ENCODE measurements around the gene SEZ6. TPM values are rescaled to one million over a fixed set of nuclear protein-coding genes. Genes with fewer than 3 reads are reported as not detected.

SEZ6 gene
- total RNA-seq, 1 donor from 2014 or later = not detected

- FAIRE-seq (no peak), DNase-seq (ENCODE audit: low read depth) (no peak)
- Histone ChIP-seq H3K4me3 (ENCODE audit: low read depth, low read length) (no peak overlapping the region), H3K27me3 (ENCODE audit: control insufficient read depth, insufficient read depth, low read length) (no peaks in the 10 kb centered on the region), H3K36me3 (ENCODE audit: control insufficient read depth, insufficient read depth, low read length) (peaks cover 13% of the 10 kb centered on the region)
- TF ChIP-seq, protein P1, sequence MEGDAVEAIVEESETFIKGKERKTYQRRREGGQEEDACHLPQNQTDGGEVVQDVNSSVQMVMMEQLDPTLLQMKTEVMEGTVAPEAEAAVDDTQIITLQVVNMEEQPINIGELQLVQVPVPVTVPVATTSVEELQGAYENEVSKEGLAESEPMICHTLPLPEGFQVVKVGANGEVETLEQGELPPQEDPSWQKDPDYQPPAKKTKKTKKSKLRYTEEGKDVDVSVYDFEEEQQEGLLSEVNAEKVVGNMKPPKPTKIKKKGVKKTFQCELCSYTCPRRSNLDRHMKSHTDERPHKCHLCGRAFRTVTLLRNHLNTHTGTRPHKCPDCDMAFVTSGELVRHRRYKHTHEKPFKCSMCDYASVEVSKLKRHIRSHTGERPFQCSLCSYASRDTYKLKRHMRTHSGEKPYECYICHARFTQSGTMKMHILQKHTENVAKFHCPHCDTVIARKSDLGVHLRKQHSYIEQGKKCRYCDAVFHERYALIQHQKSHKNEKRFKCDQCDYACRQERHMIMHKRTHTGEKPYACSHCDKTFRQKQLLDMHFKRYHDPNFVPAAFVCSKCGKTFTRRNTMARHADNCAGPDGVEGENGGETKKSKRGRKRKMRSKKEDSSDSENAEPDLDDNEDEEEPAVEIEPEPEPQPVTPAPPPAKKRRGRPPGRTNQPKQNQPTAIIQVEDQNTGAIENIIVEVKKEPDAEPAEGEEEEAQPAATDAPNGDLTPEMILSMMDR (IDR thresholded peaks at IDR 0.05; ENCODE audit: insufficient read depth, low read length, severe bottlenecking) = no peak
These were observed 79.0 kb downstream of the SEZ6 start for GRCh38 chr17:28926786-28927185.

DNA sequence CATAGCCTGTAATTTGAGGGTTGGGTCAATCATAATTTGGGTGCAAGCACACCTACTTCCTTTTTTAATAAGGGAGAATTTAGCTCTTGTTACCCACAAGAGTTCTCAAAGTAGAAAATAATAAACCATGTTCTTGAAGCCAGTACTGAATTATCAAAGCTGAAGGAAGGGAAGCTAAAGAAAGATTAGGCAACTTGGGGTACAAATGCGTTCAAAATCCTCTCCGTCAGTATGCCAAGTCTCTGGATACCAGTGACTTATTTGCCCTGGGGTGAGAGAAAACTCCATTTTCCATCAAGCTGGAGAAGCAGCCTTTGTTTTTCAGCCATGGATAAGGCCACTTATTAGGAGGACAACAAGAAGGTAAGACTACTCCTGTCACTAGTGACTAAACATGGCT is 79.5 kb downstream of the SEZ6 start:
- H3K4me3 ChIP-seq (ENCODE audit: low read depth, low read length) = no peak overlapping the region
- TF ChIP-seq, protein P1 (IDR thresholded peaks at IDR 0.05; ENCODE audit: insufficient read depth, low read length, severe bottlenecking) = no peak
- no peaks in the 10 kb centered on the region for H3K27me3 ChIP-seq (ENCODE audit: control insufficient read depth, insufficient read depth, low read length)
- FAIRE-seq (no peak), DNase-seq (ENCODE audit: low read depth) (no peak)
- peaks cover 17% of the 10 kb centered on the region for H3K36me3 ChIP-seq (ENCODE audit: control insufficient read depth, insufficient read depth, low read length)

- Histone ChIP-seq H3K36me3 (ENCODE audit: control insufficient read depth, insufficient read depth, low read length) (peaks cover 20% of the 10 kb centered on the region), H3K27me3 (ENCODE audit: control insufficient read depth, insufficient read depth, low read length) (no peaks in the 10 kb centered on the region), H3K4me3 (ENCODE audit: low read depth, low read length) (no peak overlapping the region)
- DNase-seq (ENCODE audit: low read depth) = peak; percentile 97
- TF ChIP-seq, protein P1 (IDR thresholded peaks at IDR 0.05; ENCODE audit: insufficient read depth, low read length, severe bottlenecking) = no peak
- FAIRE-seq = peak; percentile 62
These were observed 79.9 kb downstream of the SEZ6 start for GRCh38 chr17:28925912-28926365.

DNA sequence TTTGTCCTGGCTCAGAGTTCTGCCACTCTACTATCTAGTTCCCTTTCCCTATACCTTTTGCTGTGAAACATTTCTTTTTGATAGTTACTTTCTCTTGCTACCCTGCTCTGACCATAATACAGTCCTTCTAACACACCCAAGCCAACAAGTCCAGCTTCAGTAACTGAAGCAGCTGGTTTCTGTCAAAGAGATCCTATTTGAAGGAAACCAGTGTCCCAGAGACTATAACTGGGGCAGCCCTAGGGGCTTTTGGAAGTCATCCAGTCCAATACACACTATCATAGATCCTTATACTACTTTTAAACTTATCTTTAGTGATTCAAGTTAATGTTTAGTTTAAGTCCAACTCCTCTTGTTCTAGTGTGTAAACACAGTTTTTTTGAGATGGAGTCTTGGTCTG is 85.6 kb downstream of the SEZ6 start:
- TF ChIP-seq, protein P1 (IDR thresholded peaks at IDR 0.05; ENCODE audit: insufficient read depth, low read length, severe bottlenecking) = no peak
- peaks cover 42% of the 10 kb centered on the region for H3K36me3 ChIP-seq (ENCODE audit: control insufficient read depth, insufficient read depth, low read length)

DNA sequence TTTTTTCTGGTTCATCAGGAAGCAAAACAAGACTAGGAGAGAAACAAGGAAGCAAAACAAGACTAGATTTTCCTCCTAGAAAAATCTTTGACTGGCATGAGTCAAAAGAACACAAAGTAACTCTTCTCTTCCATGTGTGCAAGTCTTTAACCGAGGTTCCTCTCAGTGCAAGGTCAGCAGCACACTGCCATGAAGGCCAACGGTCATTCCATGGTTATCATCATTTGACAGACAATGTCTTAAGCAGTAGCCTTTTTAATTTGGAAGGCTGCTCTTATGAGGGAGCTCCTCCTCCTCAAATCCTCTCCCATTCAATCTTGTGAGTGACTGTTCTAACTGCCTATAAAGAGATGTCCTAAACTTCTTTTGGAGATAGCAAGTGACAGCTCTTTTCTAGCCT is 87.5 kb downstream of the SEZ6 start:
- Histone ChIP-seq H3K27me3 (ENCODE audit: control insufficient read depth, insufficient read depth, low read length) (no peaks in the 10 kb centered on the region), H3K4me3 (ENCODE audit: low read depth, low read length) (no peak overlapping the region), H3K36me3 (ENCODE audit: control insufficient read depth, insufficient read depth, low read length) (peaks cover 40% of the 10 kb centered on the region)
- FAIRE-seq = no peak
- TF ChIP-seq, protein P1 (IDR thresholded peaks at IDR 0.05; ENCODE audit: insufficient read depth, low read length, severe bottlenecking) = no peak
- no peak for DNase-seq (ENCODE audit: low read depth)

More for the DNA sequence above, 85.6 kb downstream of the SEZ6 start:
- no peak overlapping the region for H3K4me3 ChIP-seq (ENCODE audit: low read depth, low read length)
- no peaks in the 10 kb centered on the region for H3K27me3 ChIP-seq (ENCODE audit: control insufficient read depth, insufficient read depth, low read length)
- DNase-seq (ENCODE audit: low read depth) (no peak), FAIRE-seq (no peak)

GRCh38 chr17:28917465-28917864 is 88.4 kb downstream of the SEZ6 start:
- DNase-seq (ENCODE audit: low read depth) (no peak), FAIRE-seq (no peak)
- Histone ChIP-seq H3K4me3 (ENCODE audit: low read depth, low read length) (no peak overlapping the region), H3K36me3 (ENCODE audit: control insufficient read depth, insufficient read depth, low read length) (peaks cover 43% of the 10 kb centered on the region), H3K27me3 (ENCODE audit: control insufficient read depth, insufficient read depth, low read length) (no peaks in the 10 kb centered on the region)
- TF ChIP-seq, protein P1 (IDR thresholded peaks at IDR 0.05; ENCODE audit: insufficient read depth, low read length, severe bottlenecking) = no peak
